PFSK-1 (cell line): ENCODE measurements around the gene MYO5C.

Experiments used
- FOXP2 ChIP-seq: optimal IDR thresholded peaks from 2 replicates; pipeline ENCODE3; 2011; ENCODE audit warnings: borderline replicate concordance, control low read depth, inconsistent platforms; ENCODE audit not compliant: insufficient read depth; ENCODE audit errors: extremely low read length, extremely low read depth
- POLR2AphosphoS5 ChIP-seq: IDR thresholded peaks from 2 replicates; pipeline ENCODE4 v1.6.1; 2012; ENCODE audit warnings: low read depth, mild to moderate bottlenecking, control low read depth, low read length, moderate library complexity
- REST ChIP-seq, 2 experiments: IDR thresholded peaks; 2 replicates each; pipeline versions ENCODE4 v1.6.1 to v1.8.0; 2011 to 2012; ENCODE audit warnings: low read depth in 2 of 2, low read length in 2 of 2, control low read depth in 1 of 2, inconsistent platforms in 1 of 2, mild to moderate bottlenecking in 1 of 2, moderate library complexity in 1 of 2; ENCODE audit not compliant: insufficient read depth in 1 of 2
- SIN3A ChIP-seq: IDR thresholded peaks from 2 replicates; pipeline ENCODE4 v1.6.1; 2012; ENCODE audit warnings: mild to moderate bottlenecking, low read length, moderate library complexity, borderline replicate concordance; ENCODE audit not compliant: insufficient read depth
- TAF1 ChIP-seq: IDR thresholded peaks from 2 replicates; pipeline ENCODE4 v1.6.1; 2012; ENCODE audit warnings: low read length, control low read depth, borderline replicate concordance; ENCODE audit not compliant: insufficient read depth

MYO5C gene

GRCh38 chr15:52218816-52219215, 76.8 kb downstream of the MYO5C start:
- TF ChIP-seq TAF1 (no peak), SIN3A (no peak), POLR2AphosphoS5 (no peak)

GRCh38 chr15:52218371-52218770, 77.2 kb downstream of the MYO5C start:
- TF ChIP-seq FOXP2 (no peak), REST (IDR thresholded peaks at IDR 0.05; ENCODE audit: insufficient read depth in 1 of 2, low read depth in 2 of 2, low read length in 2 of 2) (no peak), POLR2AphosphoS5 (no peak), SIN3A (no peak), TAF1 (no peak)

GRCh38 chr15:52217186-52217585, 78.4 kb downstream of the MYO5C start:
- TF ChIP-seq POLR2AphosphoS5 (no peak), TAF1 (no peak), REST (IDR thresholded peaks at IDR 0.05; ENCODE audit: insufficient read depth in 1 of 2, low read depth in 2 of 2, low read length in 2 of 2) (no peak), FOXP2 (no peak), SIN3A (no peak)

- TF ChIP-seq REST (IDR thresholded peaks at IDR 0.05; ENCODE audit: insufficient read depth in 1 of 2, low read depth in 2 of 2, low read length in 2 of 2) = no peak
These were observed 81.1 kb downstream of the MYO5C start for GRCh38 chr15:52214553-52214952.

GRCh38 chr15:52213206-52213605, 82.4 kb downstream of the MYO5C start:
- no peak for TF ChIP-seq POLR2AphosphoS5
- TF ChIP-seq TAF1 = no peak
- no peak for TF ChIP-seq FOXP2
- TF ChIP-seq SIN3A = no peak
- TF ChIP-seq REST (IDR thresholded peaks at IDR 0.05; ENCODE audit: insufficient read depth in 1 of 2, low read depth in 2 of 2, low read length in 2 of 2) = no peak
